Measurements from ENCODE around the gene IL17B.

- no peak for TF ChIP-seq CTCF (IDR thresholded peaks at IDR 0.05)
- TF ChIP-seq EP300 (IDR thresholded peaks at IDR 0.05): no peak
- TF ChIP-seq POLR2A (IDR thresholded peaks at IDR 0.05): no peak
Measured at GRCh38 chr5:149376104-149376503, 3.0 kb downstream of the IL17B start.
